ENCODE data around the gene CHRNA1.

Gene CHRNA1

DNA sequence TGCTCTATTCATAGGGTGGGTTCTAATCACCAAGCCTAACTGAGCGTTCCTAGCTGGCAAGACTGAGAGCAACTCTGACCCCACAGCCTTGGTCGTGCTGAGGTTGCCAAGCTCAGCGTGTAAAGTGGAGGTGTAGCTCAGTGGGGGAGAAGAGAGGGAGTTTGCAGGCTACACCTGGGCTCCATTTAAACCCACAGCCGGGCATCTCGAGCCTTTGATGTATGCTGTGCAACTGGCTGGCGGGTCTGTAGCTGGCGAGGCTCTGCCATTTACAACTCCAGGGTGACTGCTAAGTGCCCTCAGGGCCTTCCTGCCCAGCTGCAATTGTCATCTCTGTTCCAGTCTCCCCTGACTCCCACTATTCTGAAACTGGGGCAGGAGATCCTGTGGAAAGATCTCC lies 20.0 kb upstream of the CHRNA1 start:
- Histone ChIP-seq H4K20me1 (ENCODE audit: control insufficient read depth, insufficient read depth, low read depth, low read length) (no peaks in the 10 kb centered on the region), H3K27me3 (ENCODE audit: control insufficient read depth, low read length) (peaks cover 2% of the 10 kb centered on the region; the same call in 1 of the 2 replicates), H3K4me1 (ENCODE audit: control insufficient read depth, low read length) (no peaks in the 10 kb centered on the region), H3K36me3 (ENCODE audit: control insufficient read depth, low read length) (no peaks in the 10 kb centered on the region), H3K79me2 (ENCODE audit: control insufficient read depth, low read length) (no peaks in the 10 kb centered on the region), H3K9me3 (ENCODE audit: control insufficient read depth, insufficient read depth, low read length) (no peaks in the 10 kb centered on the region), H3K27ac (ENCODE audit: low read depth, low read length) (no peak overlapping the region), H3K4me3 (ENCODE audit: low read length) (no peak overlapping the region), H3K9me2 (replicated peaks; ENCODE audit: control insufficient read depth, low read length) (no peaks in the 10 kb centered on the region), H3K4me2 (ENCODE audit: low read length) (no peak overlapping the region), H3F3A (ENCODE audit: control insufficient read depth, insufficient read depth) (no peaks in the 10 kb centered on the region)
- TF ChIP-seq CTCF (IDR thresholded peaks at IDR 0.05; ENCODE audit: low read depth, low read length, poor library complexity, severe bottlenecking): no peak
- TF ChIP-seq EZH2phosphoT487 (IDR thresholded peaks at IDR 0.05; ENCODE audit: borderline replicate concordance, low read length): no peak

GRCh38 chr2:174781996-174782395 lies 17.7 kb upstream of the CHRNA1 start:
- Histone ChIP-seq H3K4me1 (ENCODE audit: control insufficient read depth, low read length) (no peaks in the 10 kb centered on the region), H3K27ac (ENCODE audit: low read depth, low read length) (no peak overlapping the region), H3K9me2 (replicated peaks; ENCODE audit: control insufficient read depth, low read length) (no peaks in the 10 kb centered on the region), H3K4me2 (ENCODE audit: low read length) (no peak overlapping the region), H3K9me3 (ENCODE audit: control insufficient read depth, insufficient read depth, low read length) (no peaks in the 10 kb centered on the region), H3K4me3 (ENCODE audit: low read length) (no peak overlapping the region), H3K27me3 (ENCODE audit: control insufficient read depth, low read length) (peaks cover 2% of the 10 kb centered on the region; the same call in 1 of the 2 replicates), H4K20me1 (ENCODE audit: control insufficient read depth, insufficient read depth, low read depth, low read length) (no peaks in the 10 kb centered on the region), H3K79me2 (ENCODE audit: control insufficient read depth, low read length) (no peaks in the 10 kb centered on the region), H3F3A (ENCODE audit: control insufficient read depth, insufficient read depth) (no peaks in the 10 kb centered on the region), H3K36me3 (ENCODE audit: control insufficient read depth, low read length) (no peaks in the 10 kb centered on the region)
- TF ChIP-seq CTCF (IDR thresholded peaks at IDR 0.05; ENCODE audit: low read depth, low read length, poor library complexity, severe bottlenecking): no peak
- no peak for TF ChIP-seq EZH2phosphoT487 (IDR thresholded peaks at IDR 0.05; ENCODE audit: borderline replicate concordance, low read length)

- no peak overlapping the region for H3K4me2 ChIP-seq (ENCODE audit: low read length)
- peaks cover 2% of the 10 kb centered on the region; the same call in 1 of the 2 replicates for H3K27me3 ChIP-seq (ENCODE audit: control insufficient read depth, low read length)
- no peak for TF ChIP-seq EZH2phosphoT487 (IDR thresholded peaks at IDR 0.05; ENCODE audit: borderline replicate concordance, low read length)
- no peak for TF ChIP-seq CTCF (IDR thresholded peaks at IDR 0.05; ENCODE audit: low read depth, low read length, poor library complexity, severe bottlenecking)
Observed at GRCh38 chr2:174781298-174781697, 17.0 kb upstream of the CHRNA1 start.

More at GRCh38 chr2:174781298-174781697, 17.0 kb upstream of the CHRNA1 start:
- Histone ChIP-seq H3K9me3 (ENCODE audit: control insufficient read depth, insufficient read depth, low read length) (no peaks in the 10 kb centered on the region), H3F3A (ENCODE audit: control insufficient read depth, insufficient read depth) (no peaks in the 10 kb centered on the region), H3K4me3 (ENCODE audit: low read length) (no peak overlapping the region), H3K79me2 (ENCODE audit: control insufficient read depth, low read length) (no peaks in the 10 kb centered on the region), H3K9me2 (replicated peaks; ENCODE audit: control insufficient read depth, low read length) (no peaks in the 10 kb centered on the region), H3K27ac (ENCODE audit: low read depth, low read length) (no peak overlapping the region), H3K4me1 (ENCODE audit: control insufficient read depth, low read length) (no peaks in the 10 kb centered on the region), H4K20me1 (ENCODE audit: control insufficient read depth, insufficient read depth, low read depth, low read length) (no peaks in the 10 kb centered on the region), H3K36me3 (ENCODE audit: control insufficient read depth, low read length) (no peaks in the 10 kb centered on the region)

Measured in DOHH2 (cell line).